ENCODE measurements around the gene MXD1.

DNA sequence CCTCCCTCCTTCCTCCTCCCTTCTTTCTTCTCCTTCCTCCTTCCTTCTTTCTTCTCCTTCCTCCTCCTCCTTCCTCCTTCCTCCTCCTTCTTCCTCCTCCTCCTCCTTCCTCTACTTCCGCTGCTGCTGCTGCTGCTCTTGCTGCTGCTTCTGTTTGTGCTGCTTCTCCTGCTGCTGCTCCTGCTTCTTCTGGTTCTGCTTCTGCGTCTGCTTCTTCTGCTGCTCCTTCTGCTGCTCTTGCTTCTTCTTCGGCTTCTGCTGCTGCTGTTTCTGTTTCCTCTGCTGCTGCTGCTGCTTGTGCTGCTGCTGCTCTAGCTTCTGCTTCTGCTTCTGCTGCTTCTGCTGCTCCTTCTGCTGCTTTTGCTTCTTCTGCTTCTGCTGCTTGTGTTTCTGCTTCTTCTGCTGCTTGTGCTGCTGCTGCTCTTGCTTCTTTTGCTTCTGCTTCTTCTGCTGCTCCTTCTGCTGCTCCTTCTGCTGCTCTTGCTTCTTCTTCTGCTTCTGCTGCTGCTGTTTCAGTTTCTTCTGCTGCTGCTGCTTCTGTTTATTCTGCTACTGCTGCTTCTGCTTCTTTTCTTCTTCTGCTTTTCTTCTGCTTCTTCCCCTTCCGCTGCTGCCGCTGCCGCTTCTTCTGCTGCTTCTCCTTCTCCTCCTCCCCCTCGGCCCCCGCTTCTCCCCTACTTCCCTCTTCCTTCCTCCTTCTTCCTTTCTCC is 12.5 kb upstream of the MXD1 start:
- TF ChIP-seq, protein P1, sequence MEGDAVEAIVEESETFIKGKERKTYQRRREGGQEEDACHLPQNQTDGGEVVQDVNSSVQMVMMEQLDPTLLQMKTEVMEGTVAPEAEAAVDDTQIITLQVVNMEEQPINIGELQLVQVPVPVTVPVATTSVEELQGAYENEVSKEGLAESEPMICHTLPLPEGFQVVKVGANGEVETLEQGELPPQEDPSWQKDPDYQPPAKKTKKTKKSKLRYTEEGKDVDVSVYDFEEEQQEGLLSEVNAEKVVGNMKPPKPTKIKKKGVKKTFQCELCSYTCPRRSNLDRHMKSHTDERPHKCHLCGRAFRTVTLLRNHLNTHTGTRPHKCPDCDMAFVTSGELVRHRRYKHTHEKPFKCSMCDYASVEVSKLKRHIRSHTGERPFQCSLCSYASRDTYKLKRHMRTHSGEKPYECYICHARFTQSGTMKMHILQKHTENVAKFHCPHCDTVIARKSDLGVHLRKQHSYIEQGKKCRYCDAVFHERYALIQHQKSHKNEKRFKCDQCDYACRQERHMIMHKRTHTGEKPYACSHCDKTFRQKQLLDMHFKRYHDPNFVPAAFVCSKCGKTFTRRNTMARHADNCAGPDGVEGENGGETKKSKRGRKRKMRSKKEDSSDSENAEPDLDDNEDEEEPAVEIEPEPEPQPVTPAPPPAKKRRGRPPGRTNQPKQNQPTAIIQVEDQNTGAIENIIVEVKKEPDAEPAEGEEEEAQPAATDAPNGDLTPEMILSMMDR (IDR thresholded peaks at IDR 0.05 in 4 of 5, conservative IDR thresholded peaks at IDR 0.05 in 1 of 5), result no peak
- TF ChIP-seq POLR2A (IDR thresholded peaks at IDR 0.05), result no peak
